Activated CD8-positive, alpha-beta memory T cell treated with anti-CD3 and anti-CD28 coated beads for 36 hours (primary cell): Measurements from ENCODE around the gene SPATS2L. TPM values are rescaled to one million over a fixed set of nuclear protein-coding genes. Genes with fewer than 3 reads are reported as not detected.

Experiments used
- CTCF ChIA-PET: fragments of 350-600 bp; sonication (Branson Sonifier 250); formaldehyde crosslinking; loops from one replicate; lab custom pipeline; 2021; ENCODE audit warnings: antibody characterized with exemption; lab: Charles Lee
- POLR2A ChIA-PET: fragments of 350-600 bp; sonication (Branson Sonifier 250); formaldehyde crosslinking; loops from one replicate; lab custom pipeline; 2021; ENCODE audit warnings: antibody characterized with exemption; lab: Charles Lee
- total RNA-seq, 2 experiments: library from RNA; stranded (reverse); gene quantifications; one replicate each; pipeline ENCODE4 v1.2.3, GENCODE V29; 2021

The SPATS2L gene
- 10 to 100 TPM; 14.1 to 17.7 TPM for total RNA-seq

- CTCF ChIA-PET, result no interaction called here
- POLR2A ChIA-PET, result interaction anchor here (0.6 to 1.3 kb wide), 2 partner anchors 10 to 162 kb away, joined by 3 to 4 read pairs; no protein-coding TSS in a partner anchor
Observed at GRCh38 chr2:200306196-200306930, at the start of gene SPATS2L. Gene SPATS2L, plus strand, starts transcription at chr2:200306693. Its CDS starts 82,552 bp downstream, at chr2:200389245.

- ChIA-PET CTCF (no interaction called here), POLR2A (no interaction called here)
Observed at GRCh38 chr2:200257570-200257969, 48.9 kb upstream of the SPATS2L start.

GRCh38 chr2:200258081-200258480 lies 48.4 kb upstream of the SPATS2L start:
- CTCF ChIA-PET, result no interaction called here
- POLR2A ChIA-PET, result no interaction called here

- CTCF ChIA-PET, result no interaction called here
Observed at GRCh38 chr2:200258881-200259576, 47.5 kb upstream of the SPATS2L start.

GRCh38 chr2:200259577-200259957 lies 46.9 kb upstream of the SPATS2L start:
- ChIA-PET CTCF (no interaction called here), POLR2A (no interaction called here)

More at GRCh38 chr2:200258881-200259576, 47.5 kb upstream of the SPATS2L start:
- POLR2A ChIA-PET, result no interaction called here

- POLR2A ChIA-PET, result no interaction called here
- CTCF ChIA-PET, result no interaction called here
Observed at GRCh38 chr2:200262047-200262446, 44.4 kb upstream of the SPATS2L start.

- CTCF ChIA-PET, result no interaction called here
- POLR2A ChIA-PET, result no interaction called here
Observed at GRCh38 chr2:200263279-200263678, 43.2 kb upstream of the SPATS2L start.

- ChIA-PET CTCF (no interaction called here), POLR2A (no interaction called here)
Observed at GRCh38 chr2:200264631-200265030, 41.9 kb upstream of the SPATS2L start.

GRCh38 chr2:200266406-200266805 lies 40.1 kb upstream of the SPATS2L start:
- CTCF ChIA-PET, result no interaction called here
- POLR2A ChIA-PET, result no interaction called here

GRCh38 chr2:200267350-200267749 lies 39.1 kb upstream of the SPATS2L start:
- ChIA-PET CTCF (no interaction called here), POLR2A (no interaction called here)

- POLR2A ChIA-PET, result no interaction called here
- CTCF ChIA-PET, result no interaction called here
Observed at GRCh38 chr2:200270732-200271131, 35.8 kb upstream of the SPATS2L start.

GRCh38 chr2:200272320-200272719 lies 34.2 kb upstream of the SPATS2L start:
- POLR2A ChIA-PET, result no interaction called here
- CTCF ChIA-PET, result no interaction called here

GRCh38 chr2:200274116-200275075 lies 32.1 kb upstream of the SPATS2L start:
- ChIA-PET CTCF (no interaction called here), POLR2A (no interaction called here)

GRCh38 chr2:200275295-200276013 lies 31.0 kb upstream of the SPATS2L start:
- CTCF ChIA-PET, result no interaction called here
- POLR2A ChIA-PET, result no interaction called here

- POLR2A ChIA-PET, result no interaction called here
- CTCF ChIA-PET, result no interaction called here
Observed at GRCh38 chr2:200276472-200276871, 30.0 kb upstream of the SPATS2L start.

- CTCF ChIA-PET, result no interaction called here
- POLR2A ChIA-PET, result no interaction called here
Observed at GRCh38 chr2:200278694-200279316, 27.7 kb upstream of the SPATS2L start.

GRCh38 chr2:200279857-200280256 lies 26.6 kb upstream of the SPATS2L start:
- POLR2A ChIA-PET, result no interaction called here
- CTCF ChIA-PET, result no interaction called here

GRCh38 chr2:200286578-200286977 lies 19.9 kb upstream of the SPATS2L start:
- CTCF ChIA-PET, result interaction anchor here (0.6 kb wide), 1 partner anchor 445 kb away, joined by 3 read pairs; no protein-coding TSS in a partner anchor
- POLR2A ChIA-PET, result no interaction called here
